Activated T-helper 17 cell treated with anti-CD3 and anti-CD28 coated beads, Interleukin-2, amount 50 U/mL, for 72 hours (primary cell): Measurements from ENCODE around the gene SMG9. TPM values are rescaled to one million over a fixed set of nuclear protein-coding genes. Genes with fewer than 3 reads are reported as not detected.

Experiments used
- ATAC-seq: fragments of 150-1000 bp; cut with Tn5 transposase; replicated peaks from 2 replicates; pipeline ENCODE4 v1.10.0; 2021; ENCODE audit warnings: mild to moderate bottlenecking, moderate library complexity
- H3K27ac Mint-ChIP-seq: one replicate; pipeline ENCODE4 v1.8.0; 2022; ENCODE audit warnings: mixed read lengths
- H3K27me3 Mint-ChIP-seq: one replicate; pipeline ENCODE4 v1.8.0; 2022; ENCODE audit warnings: mixed read lengths
- H3K36me3 Mint-ChIP-seq: one replicate; pipeline ENCODE4 v1.8.0; 2022; ENCODE audit warnings: low read depth, mild to moderate bottlenecking, mixed read lengths
- H3K4me1 Mint-ChIP-seq: one replicate; pipeline ENCODE4 v1.8.0; 2022; ENCODE audit warnings: mixed read lengths
- H3K4me3 Mint-ChIP-seq: one replicate; pipeline ENCODE4 v1.8.0; 2022; ENCODE audit warnings: mild to moderate bottlenecking, mixed read lengths
- H3K9me3 Mint-ChIP-seq: one replicate; pipeline ENCODE4 v1.8.0; 2022; ENCODE audit warnings: mixed read lengths
- total RNA-seq, 2 donors: library from RNA; stranded (reverse); gene quantifications; one replicate each; pipeline ENCODE4 v1.2.3, GENCODE V29; 2022

Gene SMG9
- total RNA-seq, 2 donors from 2014 or later, result 70.4 to 109 TPM

DNA sequence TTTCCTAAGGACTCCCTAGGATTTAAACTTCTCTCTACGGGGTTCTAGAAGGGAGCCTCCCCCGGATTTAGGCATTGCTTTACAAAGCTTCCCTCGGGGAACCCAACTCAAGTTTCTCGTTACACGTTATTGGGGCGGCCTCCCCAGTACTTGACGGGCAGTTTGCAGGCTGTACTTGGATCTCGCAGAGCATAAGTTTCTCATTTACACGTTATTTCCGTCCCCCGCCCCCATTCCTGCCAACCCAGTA lies 584 bp downstream of the SMG9 start:
- no peak for ATAC-seq
- Mint-ChIP-seq H3K4me1 (peaks cover 56% of the 10 kb centered on the region), H3K27me3 (no peaks in the 10 kb centered on the region), H3K4me3 (peak overlapping the region; percentile 99), H3K9me3 (no peaks in the 10 kb centered on the region), H3K36me3 (peaks cover 83% of the 10 kb centered on the region), H3K27ac (peak overlapping the region; percentile 100)

DNA sequence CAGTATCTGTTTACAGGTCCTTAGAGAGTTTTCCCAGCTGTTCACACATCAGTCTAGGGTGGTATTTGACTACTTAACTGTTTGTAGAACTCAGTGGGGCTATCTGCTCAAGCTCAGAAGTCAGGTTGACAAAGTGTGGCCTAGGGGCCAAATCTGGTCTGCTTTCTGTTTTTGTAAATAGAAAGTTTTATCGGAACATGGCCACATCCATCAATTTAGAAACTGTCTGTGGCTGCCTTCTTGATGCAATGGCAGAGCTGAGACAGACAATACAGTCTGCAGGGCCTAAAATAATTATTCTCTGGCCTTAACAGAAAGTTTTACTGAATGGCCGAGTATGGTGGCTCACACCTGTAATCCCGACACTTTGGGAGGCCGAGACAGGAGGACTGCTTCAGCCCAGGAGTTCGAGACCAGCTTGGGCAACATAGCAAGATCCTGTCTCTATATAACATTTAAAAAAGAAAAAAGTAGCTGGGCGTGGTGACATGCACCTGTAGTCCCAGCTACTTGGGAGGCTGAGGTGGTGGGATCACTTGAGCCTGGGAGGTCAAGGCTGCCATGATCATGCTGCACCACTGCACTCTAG lies 2.4 kb downstream of the SMG9 start:
- Mint-ChIP-seq H3K36me3 (peaks cover 98% of the 10 kb centered on the region), H3K27ac (peak overlapping the region; percentile 100)

DNA sequence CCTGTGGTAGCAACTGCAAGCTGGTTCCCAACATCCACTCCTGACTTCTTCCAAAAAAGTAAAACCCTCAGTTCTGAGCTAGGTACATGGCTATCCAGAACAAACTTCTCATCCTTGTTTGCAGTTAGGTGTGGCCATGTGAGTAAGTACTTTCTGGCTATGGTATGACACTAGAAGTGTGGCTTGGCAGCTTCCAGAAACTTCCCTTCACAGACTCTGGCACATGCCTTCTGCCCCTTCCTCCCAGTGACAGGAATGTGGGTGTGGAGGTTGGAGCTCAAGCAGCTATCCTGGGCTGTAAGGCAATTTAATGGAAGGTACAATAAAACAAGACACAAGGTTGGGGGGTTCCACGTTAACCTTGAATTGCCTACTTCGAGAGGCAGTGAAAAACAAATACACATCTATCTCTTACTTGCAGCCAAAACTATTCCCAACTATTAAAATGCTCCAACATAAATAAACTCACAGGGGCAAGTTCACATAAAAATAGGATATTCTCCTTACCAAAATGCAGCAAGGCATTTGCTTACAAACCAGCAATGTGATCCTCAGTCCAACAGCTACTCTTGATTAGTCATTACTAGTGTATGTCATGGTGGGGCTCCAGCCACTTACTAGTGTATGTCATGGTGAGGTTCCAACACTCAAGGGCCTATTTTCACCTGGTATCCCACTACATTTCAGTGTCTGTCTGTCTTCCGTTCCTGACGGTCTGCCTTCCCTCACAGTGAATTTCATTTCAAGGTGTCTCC lies 3.1 kb downstream of the SMG9 start:
- Mint-ChIP-seq H3K27ac (peak overlapping the region; percentile 100), H3K9me3 (no peaks in the 10 kb centered on the region), H3K36me3 (peaks cover 98% of the 10 kb centered on the region), H3K4me3 (peak overlapping the region; percentile 99), H3K27me3 (no peaks in the 10 kb centered on the region), H3K4me1 (peaks cover 53% of the 10 kb centered on the region)
- ATAC-seq, result no peak

More for the DNA sequence above, 2.4 kb downstream of the SMG9 start:
- Mint-ChIP-seq H3K9me3 (no peaks in the 10 kb centered on the region), H3K4me3 (peak overlapping the region; percentile 99), H3K27me3 (no peaks in the 10 kb centered on the region), H3K4me1 (peaks cover 60% of the 10 kb centered on the region)
- ATAC-seq, result no peak

DNA sequence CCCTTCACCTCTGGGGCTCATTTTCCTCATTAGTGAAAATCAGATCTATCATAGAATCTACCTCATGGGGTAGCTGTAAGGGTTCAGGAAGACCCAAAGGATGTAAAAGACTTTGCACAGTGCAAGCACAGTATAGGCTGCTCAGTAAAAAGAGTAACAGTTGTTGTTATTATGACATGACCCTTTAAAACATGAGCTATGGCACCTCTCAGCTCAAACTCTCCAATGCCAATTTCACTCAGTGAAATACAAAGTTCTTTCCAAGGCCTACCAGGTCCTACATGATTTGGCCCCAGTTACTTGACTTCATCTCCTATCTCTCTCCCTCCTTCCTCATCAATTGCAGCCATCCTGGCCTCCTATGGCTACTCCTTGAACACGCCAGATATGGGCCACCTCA lies 4.9 kb downstream of the SMG9 start:
- peak overlapping the region; percentile 36 for H3K27ac Mint-ChIP-seq
- no peaks in the 10 kb centered on the region for H3K27me3 Mint-ChIP-seq
- H3K4me1 Mint-ChIP-seq, result peaks cover 40% of the 10 kb centered on the region
- no peaks in the 10 kb centered on the region for H3K9me3 Mint-ChIP-seq
- H3K36me3 Mint-ChIP-seq, result peaks cover 98% of the 10 kb centered on the region
- ATAC-seq, result no peak
- H3K4me3 Mint-ChIP-seq, result no peak overlapping the region

DNA sequence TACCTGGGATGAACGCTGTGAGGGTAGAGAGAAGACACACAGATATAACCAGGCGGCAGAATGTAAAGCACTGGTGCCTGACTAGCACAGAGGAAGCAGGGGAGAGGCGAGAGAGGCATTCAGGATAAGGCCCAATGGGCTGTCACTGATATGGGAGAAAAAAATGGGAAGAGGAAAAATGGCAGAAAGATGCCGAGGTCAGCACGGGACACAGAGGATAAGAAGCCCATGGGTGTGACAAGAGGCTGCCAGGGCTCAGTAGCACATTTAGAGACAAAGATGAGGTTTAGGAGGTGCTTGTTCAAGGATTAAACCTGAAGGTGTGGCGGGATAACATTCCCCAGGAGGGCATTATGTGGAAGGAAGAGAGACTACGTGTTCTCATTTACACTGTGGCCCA lies 5.6 kb downstream of the SMG9 start:
- Mint-ChIP-seq H3K4me3 (peak overlapping the region; percentile 66), H3K4me1 (peaks cover 37% of the 10 kb centered on the region), H3K36me3 (peaks cover 98% of the 10 kb centered on the region), H3K9me3 (no peaks in the 10 kb centered on the region), H3K27ac (peak overlapping the region; percentile 70), H3K27me3 (no peaks in the 10 kb centered on the region)
- ATAC-seq, result no peak

DNA sequence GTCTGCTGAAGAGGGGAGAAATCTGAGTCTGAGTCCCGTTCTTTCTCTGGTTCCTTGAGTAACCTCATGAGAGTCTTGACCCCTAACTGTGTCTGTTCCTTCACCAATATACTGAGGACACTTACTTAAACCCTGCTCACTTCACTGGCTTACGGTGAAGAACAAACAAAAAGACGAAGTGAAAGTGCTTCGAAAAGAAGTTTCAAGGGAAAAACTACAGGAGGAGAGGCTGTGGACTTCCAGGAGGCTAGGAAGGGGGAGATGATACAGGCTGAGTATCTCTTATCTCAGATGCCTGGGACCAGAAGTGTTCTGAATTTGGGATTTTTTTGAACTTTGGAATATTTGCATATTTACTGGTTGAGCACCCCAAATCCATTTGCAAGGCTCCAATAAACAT lies 6.1 kb downstream of the SMG9 start:
- Mint-ChIP-seq H3K27me3 (no peaks in the 10 kb centered on the region), H3K9me3 (no peaks in the 10 kb centered on the region), H3K27ac (peak overlapping the region; percentile 70), H3K4me3 (peak overlapping the region; percentile 66), H3K36me3 (peaks cover 98% of the 10 kb centered on the region), H3K4me1 (peaks cover 37% of the 10 kb centered on the region)
- no peak for ATAC-seq

DNA sequence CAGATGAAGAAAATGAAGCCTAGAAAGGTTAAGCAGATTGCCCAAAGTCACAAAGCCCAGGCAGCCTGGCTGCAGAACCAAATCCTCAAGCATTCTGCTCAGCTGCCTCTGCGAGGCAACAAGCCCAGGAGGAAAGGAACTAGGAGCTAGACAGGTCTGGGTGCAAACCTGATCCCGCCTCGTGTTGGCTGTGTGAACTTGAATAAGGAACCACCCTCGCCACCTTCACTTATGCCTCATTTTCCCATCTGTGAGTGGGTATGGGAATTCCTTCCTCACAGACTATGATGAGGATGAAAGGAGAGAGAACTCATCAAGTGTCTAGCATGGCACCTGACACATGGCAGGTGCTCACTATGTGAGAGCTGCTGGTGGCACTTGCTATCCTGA lies 6.6 kb downstream of the SMG9 start:
- H3K4me3 Mint-ChIP-seq, result peak overlapping the region; percentile 66
- H3K27me3 Mint-ChIP-seq, result no peaks in the 10 kb centered on the region
- no peak for ATAC-seq
- peaks cover 100% of the 10 kb centered on the region for H3K36me3 Mint-ChIP-seq
- peaks cover 35% of the 10 kb centered on the region for H3K4me1 Mint-ChIP-seq
- no peaks in the 10 kb centered on the region for H3K9me3 Mint-ChIP-seq
- H3K27ac Mint-ChIP-seq, result peak overlapping the region; percentile 70

DNA sequence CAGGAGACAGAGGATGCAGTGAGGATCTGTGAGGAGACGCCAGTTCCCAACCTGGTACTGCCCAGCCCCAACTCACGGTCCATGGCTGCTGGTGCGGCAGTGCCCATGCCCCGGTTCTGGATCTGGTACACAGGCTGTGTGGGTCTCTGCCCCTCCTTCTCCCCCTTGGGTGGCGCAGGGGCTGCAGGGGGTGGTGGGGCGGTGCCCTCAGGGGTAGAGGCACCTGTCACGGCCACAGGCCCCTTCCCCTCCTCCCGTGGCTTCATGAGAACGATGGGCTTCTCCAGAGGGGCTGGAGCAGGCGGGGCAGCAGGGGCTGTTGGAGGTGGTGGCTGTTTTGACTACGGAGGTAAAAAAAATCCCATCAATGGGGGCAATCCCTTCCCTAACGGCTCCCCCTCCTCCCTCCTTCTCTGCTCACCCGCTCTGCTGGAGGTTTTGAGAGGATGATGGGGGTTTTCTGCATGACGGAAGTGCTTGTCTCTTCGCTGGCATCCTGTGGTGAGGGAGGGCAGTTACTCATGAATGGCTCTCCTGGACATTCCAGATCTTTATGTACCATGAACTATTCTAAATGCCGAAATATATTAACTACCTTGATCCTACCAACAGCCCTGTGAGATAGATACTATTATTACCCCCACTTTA lies 7.1 kb downstream of the SMG9 start:
- H3K4me1 Mint-ChIP-seq, result peaks cover 29% of the 10 kb centered on the region
- H3K9me3 Mint-ChIP-seq, result no peaks in the 10 kb centered on the region
- no peaks in the 10 kb centered on the region for H3K27me3 Mint-ChIP-seq
- peaks cover 100% of the 10 kb centered on the region for H3K36me3 Mint-ChIP-seq
- peak overlapping the region; percentile 70 for H3K27ac Mint-ChIP-seq
- H3K4me3 Mint-ChIP-seq, result peak overlapping the region; percentile 66
- ATAC-seq, result peak; percentile 64

DNA sequence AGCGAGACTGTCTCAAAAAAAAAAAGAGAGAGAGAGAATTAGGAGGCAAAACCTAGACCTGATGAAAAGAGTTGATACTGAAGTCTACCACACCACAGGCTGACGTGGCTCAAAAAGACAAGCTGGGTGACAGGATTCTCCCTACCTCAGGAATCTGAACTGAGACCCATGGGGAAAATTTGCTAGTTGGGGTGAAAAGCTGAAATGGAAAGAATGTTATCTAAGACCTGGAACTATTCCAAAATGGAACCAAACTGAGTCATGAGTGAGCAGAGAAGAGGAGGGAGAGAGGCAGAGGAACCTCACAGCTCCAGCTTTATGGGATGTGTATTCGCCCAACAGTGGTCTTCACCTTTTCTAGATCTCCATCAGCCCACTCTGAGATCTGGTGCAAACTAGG lies 11.7 kb downstream of the SMG9 start:
- H3K4me3 Mint-ChIP-seq, result no peak overlapping the region
- peaks cover 98% of the 10 kb centered on the region for H3K36me3 Mint-ChIP-seq
- ATAC-seq, result no peak
- no peaks in the 10 kb centered on the region for H3K9me3 Mint-ChIP-seq
- no peak overlapping the region for H3K27ac Mint-ChIP-seq
- H3K27me3 Mint-ChIP-seq, result no peaks in the 10 kb centered on the region
- H3K4me1 Mint-ChIP-seq, result peaks cover 8% of the 10 kb centered on the region

DNA sequence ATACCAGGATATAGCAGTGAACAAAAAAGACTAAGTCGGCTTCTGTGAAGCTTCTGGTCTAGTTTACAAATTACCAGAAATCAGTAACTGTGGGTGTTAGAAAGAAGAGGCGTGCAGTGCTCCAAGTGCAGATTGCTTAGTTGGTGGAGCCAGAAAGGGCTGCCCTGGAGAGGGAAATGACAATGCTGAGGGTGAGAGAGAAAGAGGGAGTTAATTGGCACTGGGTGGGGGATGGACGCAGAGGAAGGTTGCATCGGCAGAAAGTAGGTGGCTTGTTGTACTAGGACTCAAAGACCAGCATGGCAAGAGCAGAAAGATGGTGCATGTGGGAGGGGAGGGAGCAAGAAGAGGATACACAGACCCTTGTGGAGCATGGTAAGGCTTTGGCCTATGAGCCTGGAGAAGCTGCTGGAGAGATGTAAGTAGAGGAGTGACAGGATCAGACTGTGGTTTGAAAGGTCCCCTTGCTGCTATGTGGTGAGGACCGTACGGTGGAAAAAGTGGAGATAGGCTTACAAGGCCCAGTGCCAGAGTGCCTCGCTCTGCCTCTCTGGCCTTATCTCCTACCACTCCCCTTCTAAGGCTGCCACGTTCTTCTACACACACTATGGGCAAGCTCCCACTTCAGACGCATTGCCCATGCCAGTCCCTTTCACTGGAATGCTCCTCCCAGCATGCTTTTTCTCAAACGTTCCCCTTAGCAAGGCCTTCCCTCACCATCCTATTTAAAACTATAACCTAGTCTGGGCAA lies 13.5 kb downstream of the SMG9 start:
- no peak overlapping the region for H3K4me3 Mint-ChIP-seq
- no peaks in the 10 kb centered on the region for H3K27me3 Mint-ChIP-seq
- H3K36me3 Mint-ChIP-seq, result peaks cover 97% of the 10 kb centered on the region
- ATAC-seq, result no peak
- H3K4me1 Mint-ChIP-seq, result peaks cover 5% of the 10 kb centered on the region
- H3K27ac Mint-ChIP-seq, result peak overlapping the region; percentile 9
- no peaks in the 10 kb centered on the region for H3K9me3 Mint-ChIP-seq

DNA sequence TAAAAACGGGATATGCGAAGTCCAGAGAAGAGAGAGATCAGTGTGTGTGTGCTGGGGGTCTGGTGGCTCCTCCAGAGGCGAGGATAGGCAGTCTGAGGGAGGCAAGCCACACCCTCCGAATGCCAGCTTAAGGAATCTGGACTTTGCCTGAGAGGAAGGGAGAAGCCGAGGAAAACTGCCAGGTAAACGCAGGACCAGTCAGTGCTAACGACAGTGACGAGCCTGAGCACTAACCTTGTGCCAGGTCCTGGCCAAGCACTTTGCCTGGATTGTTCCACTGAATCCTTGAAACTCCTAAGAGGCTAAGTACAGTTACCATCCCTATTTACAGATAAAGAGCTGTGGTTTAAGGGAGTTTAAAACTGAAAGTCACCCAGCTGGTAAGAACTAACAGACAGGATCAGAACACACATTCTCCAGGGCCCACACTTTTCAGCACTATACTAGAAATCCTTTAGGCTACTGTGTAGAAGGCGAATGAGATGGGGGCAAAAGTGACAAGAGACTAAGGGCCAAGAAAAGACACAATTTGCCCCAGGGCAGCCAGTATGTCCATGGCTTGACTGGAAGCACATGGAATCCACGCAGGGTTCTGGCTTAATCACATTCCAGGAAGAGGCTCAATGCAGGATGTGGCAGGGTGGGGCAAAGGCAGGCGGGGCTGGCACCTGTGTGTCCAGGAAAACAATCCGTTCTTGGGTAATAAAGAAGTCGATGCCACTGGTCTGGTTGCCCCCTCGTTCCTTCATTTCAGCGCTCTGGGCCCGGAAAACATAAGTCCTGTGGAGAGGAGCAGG lies 15.1 kb downstream of the SMG9 start:
- Mint-ChIP-seq H3K4me3 (no peak overlapping the region), H3K27ac (no peak overlapping the region), H3K36me3 (peaks cover 95% of the 10 kb centered on the region), H3K4me1 (peaks cover 5% of the 10 kb centered on the region), H3K27me3 (no peaks in the 10 kb centered on the region), H3K9me3 (no peaks in the 10 kb centered on the region)
- ATAC-seq, result no peak

DNA sequence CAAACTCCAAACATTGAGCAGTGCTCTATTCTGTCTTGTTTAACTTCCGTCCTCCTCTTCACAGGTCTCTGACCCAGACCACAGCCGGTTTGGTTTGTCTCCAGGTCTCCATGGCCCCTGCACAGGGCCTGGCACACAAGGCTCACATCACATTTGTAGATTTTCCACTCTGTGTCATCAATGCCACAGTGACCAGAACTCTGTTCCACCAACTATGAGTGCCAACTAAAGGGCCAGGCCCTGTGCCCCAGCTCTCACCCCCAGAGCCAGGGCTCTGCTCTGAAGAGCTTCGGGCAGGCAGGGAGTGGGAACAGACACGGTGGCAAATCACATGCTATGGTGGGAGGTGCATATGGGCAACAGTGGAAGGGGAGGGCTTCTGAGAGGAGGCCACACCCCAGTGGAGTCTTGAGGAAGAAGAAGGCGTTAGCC lies 16.0 kb downstream of the SMG9 start:
- peak; percentile 26 for ATAC-seq
- Mint-ChIP-seq H3K9me3 (no peaks in the 10 kb centered on the region), H3K4me3 (no peak overlapping the region), H3K36me3 (peaks cover 95% of the 10 kb centered on the region), H3K27ac (no peak overlapping the region), H3K4me1 (peaks cover 5% of the 10 kb centered on the region), H3K27me3 (no peaks in the 10 kb centered on the region)

DNA sequence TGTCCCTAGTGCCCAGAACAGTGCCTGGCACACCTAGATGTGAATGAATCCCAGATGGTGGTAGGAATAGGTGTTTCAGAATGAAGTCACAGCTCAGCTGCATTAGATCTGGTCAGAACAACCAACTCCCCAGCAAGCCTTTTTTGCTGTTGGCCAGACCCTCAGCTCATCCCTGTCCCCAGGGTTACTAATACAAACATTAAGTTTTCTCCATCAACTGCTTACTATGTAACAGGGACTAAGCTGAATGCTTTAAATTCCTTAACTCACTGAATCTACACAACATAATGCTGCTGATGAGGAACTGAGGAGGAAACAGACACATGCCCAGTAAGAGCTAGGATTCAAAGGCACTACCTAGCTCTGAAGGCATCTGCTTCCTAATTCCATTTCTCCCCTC lies 18.8 kb downstream of the SMG9 start:
- Mint-ChIP-seq H3K4me1 (peaks cover 5% of the 10 kb centered on the region), H3K9me3 (no peaks in the 10 kb centered on the region), H3K27ac (peak overlapping the region; percentile 58), H3K4me3 (no peak overlapping the region), H3K36me3 (peaks cover 93% of the 10 kb centered on the region), H3K27me3 (no peaks in the 10 kb centered on the region)
- ATAC-seq, result no peak

DNA sequence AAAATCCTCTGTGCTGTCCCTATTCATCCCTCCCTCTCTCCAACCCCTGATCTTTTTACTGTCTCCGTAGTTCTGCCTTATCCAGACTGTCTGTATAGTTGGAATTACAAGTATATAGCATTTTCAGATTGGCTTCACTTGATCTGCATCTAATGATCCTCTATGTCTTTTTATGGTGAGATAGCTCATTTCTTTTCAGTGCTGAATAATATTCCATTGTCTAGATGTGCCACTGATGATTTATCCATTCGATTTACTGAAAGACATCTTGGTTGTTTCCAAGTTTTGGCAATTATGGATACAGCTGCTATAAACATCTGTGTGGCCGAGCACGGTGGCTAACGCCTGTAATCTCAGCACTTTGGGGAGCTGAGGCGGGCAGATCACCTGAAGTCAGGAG lies 19.7 kb downstream of the SMG9 start:
- no peaks in the 10 kb centered on the region for H3K9me3 Mint-ChIP-seq
- no peak overlapping the region for H3K4me3 Mint-ChIP-seq
- no peak overlapping the region for H3K27ac Mint-ChIP-seq
- ATAC-seq, result no peak
- H3K36me3 Mint-ChIP-seq, result peaks cover 90% of the 10 kb centered on the region
- H3K4me1 Mint-ChIP-seq, result no peaks in the 10 kb centered on the region
- H3K27me3 Mint-ChIP-seq, result no peaks in the 10 kb centered on the region
